ENCODE results near the gene GRAMD1A.

- no peak for TF ChIP-seq POLR2AphosphoS5 (IDR thresholded peaks at IDR 0.05; ENCODE audit: borderline replicate concordance, low read depth, low read length)
- no peak for TF ChIP-seq EZH2 (IDR thresholded peaks at IDR 0.05)
Observed at GRCh38 chr19:35019144-35019543, 19.0 kb downstream of the GRAMD1A start.
